Gastroesophageal sphincter (tissue), 4 donors: ENCODE data around the gene HSBP1L1. TPM values are rescaled to one million over a fixed set of nuclear protein-coding genes. Genes with fewer than 3 reads are reported as not detected.

Experiments
- ATAC-seq: fragments of 150-250 bp; one replicate; pipeline ENCODE4 v1.9.1; 2016; ENCODE audit warnings: mild to moderate bottlenecking, moderate library complexity
- H3K27ac ChIP-seq, 4 donors: fragments of 200-600 bp; sonication (generic) in 3 of 4; 1 replicate in 3 of 4; 2 replicates in 1 of 4; pipeline ENCODE4 v1.5.1; 2016 to 2019
- H3K27me3 ChIP-seq: fragments of 200-600 bp; sonication (generic); one replicate; pipeline ENCODE4 v1.5.1; 2019
- H3K36me3 ChIP-seq, 2 donors: fragments of 200-600 bp; sonication (generic); one replicate each; pipeline ENCODE4 v1.5.1; 2019; ENCODE audit warnings: control low read depth in 1 of 2
- H3K4me1 ChIP-seq, 3 donors: fragments of 200-600 bp; sonication (generic); 1 replicate in 2 of 3; 2 replicates in 1 of 3; pipeline ENCODE4 v1.5.1; 2016 to 2019; ENCODE audit warnings: control low read depth in 2 of 3
- H3K4me3 ChIP-seq, 2 donors: fragments of 200-600 bp; sonication (generic); one replicate each; pipeline ENCODE4 v1.5.1; 2019; ENCODE audit warnings: mild to moderate bottlenecking in 1 of 2, moderate library complexity in 1 of 2
- H3K9me3 ChIP-seq, 3 donors: fragments of 200-600 bp; sonication (generic); one replicate each; pipeline ENCODE4 v1.5.1; 2017 to 2019; ENCODE audit warnings: control low read depth in 2 of 3
- EP300 ChIP-seq: sonication (generic); formaldehyde crosslinking; IDR thresholded peaks from one replicate; pipeline ENCODE4 v1.6.1; 2017; ENCODE audit warnings: antibody characterized with exemption, mild to moderate bottlenecking
- POLR2A ChIP-seq, 2 donors: fragments of 450-650 bp; IDR thresholded peaks; one replicate each; pipeline ENCODE4 v1.6.1; 2017; ENCODE audit warnings: antibody characterized with exemption in 2 of 2, mild to moderate bottlenecking in 2 of 2, moderate library complexity in 1 of 2
- POLR2AphosphoS5 ChIP-seq: sonication (generic); formaldehyde crosslinking; IDR thresholded peaks from one replicate; pipeline ENCODE4 v1.6.1; 2017; ENCODE audit warnings: antibody characterized with exemption
- WGBS, 2 donors: methylation state at CpG; one replicate each; pipeline ENCODE4 v1.1.5; 2018; ENCODE audit warnings: low coverage in 1 of 2; 5-methylcytosine and 5-hydroxymethylcytosine counted together
- total RNA-seq, 4 donors: library from RNA; depleted of rRNA; stranded (reverse); fragments of >200 nt; gene quantifications; one replicate each; pipeline ENCODE4 v1.1.0, GENCODE V29; 2016
- TF ChIP-seq, protein P1 (sequence below), 4 experiments: fragments of 200-600 bp in 2 of 4; fragments of 450-650 bp in 2 of 4; sonication (generic) in 1 of 4; IDR thresholded peaks; one replicate each; pipeline ENCODE4 v1.5.1; 2017 to 2019; ENCODE audit warnings: antibody characterized with exemption in 4 of 4, mild to moderate bottlenecking in 2 of 4, moderate library complexity in 2 of 4

HSBP1L1 gene
- total RNA-seq, 4 donors from 2014 or later: 3.2 to 23.8 (median 12.4) TPM

DNA sequence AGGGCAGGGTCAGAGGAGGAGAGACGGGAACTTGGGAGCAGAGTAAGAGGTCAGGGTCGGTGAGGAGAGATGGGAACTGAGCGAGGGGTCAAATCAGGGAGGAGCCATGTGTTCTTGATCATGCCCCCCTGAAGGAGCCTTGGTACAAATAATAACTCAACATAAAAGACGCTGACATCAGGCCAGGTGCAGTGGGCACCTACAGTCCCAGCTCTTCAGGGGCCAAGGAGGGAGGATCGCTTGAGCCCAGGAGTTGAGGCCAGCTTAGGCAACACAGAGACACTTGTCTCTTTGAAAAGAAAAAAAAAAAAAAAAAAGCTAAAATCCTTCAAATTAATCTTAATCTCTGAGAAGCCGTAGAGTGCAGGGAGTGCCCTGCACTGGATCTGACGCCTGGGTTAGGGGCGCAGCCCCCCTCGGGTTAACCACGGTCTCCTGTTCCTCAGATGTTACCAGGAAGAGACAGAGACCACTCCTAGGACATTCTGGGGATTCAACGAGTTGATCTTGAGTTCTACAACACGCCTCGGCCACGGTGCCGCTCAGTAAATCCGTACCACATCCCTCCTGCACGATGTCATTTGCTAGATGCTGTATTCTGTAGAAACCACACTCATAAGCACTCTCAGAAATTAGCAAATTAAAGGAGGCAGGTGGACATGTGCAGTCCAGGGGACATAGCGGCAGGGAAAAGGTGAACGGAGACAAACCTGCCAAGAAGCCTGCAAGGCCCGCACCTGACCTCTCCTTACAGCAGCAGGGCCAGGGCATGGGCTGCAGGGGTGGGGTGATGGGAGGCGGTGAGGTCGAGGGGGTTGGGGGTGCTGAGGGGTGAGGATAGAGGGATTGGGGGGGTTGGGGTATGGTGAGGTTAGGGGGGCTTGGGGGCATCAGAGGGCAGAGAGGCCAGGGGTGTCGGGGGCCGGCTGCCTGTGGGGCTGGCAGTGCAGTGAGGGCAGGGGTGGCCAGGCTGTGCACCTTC, 42.2 kb upstream of the HSBP1L1 start:
- no peak overlapping the region for H3K27ac ChIP-seq
- no peaks in the 10 kb centered on the region for H3K9me3 ChIP-seq
- peaks cover 0 to 22% (median 6%) of the 10 kb centered on the region in 3 donors for H3K4me1 ChIP-seq
- no peaks in the 10 kb centered on the region for H3K27me3 ChIP-seq
- H3K36me3 ChIP-seq: peaks cover 0 to 31% of the 10 kb centered on the region in 2 donors
- H3K4me3 ChIP-seq: no peak overlapping the region
- no peak for ATAC-seq
- WGBS, 2 donors: 94 to 97% methylated on average over 17 to 18 of the region's 24 CpGs
- no peak for TF ChIP-seq POLR2A (IDR thresholded peaks at IDR 0.05)
- TF ChIP-seq, protein P1, sequence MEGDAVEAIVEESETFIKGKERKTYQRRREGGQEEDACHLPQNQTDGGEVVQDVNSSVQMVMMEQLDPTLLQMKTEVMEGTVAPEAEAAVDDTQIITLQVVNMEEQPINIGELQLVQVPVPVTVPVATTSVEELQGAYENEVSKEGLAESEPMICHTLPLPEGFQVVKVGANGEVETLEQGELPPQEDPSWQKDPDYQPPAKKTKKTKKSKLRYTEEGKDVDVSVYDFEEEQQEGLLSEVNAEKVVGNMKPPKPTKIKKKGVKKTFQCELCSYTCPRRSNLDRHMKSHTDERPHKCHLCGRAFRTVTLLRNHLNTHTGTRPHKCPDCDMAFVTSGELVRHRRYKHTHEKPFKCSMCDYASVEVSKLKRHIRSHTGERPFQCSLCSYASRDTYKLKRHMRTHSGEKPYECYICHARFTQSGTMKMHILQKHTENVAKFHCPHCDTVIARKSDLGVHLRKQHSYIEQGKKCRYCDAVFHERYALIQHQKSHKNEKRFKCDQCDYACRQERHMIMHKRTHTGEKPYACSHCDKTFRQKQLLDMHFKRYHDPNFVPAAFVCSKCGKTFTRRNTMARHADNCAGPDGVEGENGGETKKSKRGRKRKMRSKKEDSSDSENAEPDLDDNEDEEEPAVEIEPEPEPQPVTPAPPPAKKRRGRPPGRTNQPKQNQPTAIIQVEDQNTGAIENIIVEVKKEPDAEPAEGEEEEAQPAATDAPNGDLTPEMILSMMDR (IDR thresholded peaks at IDR 0.05): no peak
- TF ChIP-seq POLR2AphosphoS5: no peak
- no peak for TF ChIP-seq EP300

DNA sequence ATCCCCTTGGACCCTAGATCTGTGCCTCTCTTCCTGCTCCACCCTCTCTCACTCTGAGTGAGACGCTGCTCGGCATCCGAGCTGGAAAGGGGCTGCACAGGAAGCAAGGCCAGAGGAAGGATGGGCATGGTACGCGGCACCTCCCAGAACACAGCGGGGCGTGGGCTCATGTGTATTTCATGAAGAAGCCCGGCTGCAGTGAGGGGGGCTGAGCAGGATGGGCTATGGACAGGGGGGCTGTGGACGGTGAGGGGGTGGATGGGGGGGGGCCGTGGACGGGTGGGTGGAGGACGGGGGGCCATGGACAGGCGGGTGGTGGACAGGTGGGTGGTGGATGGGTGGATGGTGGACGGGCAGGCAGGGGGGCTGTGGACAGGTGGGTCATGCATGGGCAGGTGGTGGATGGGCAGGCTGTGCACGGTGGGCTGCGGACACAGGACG, 41.5 kb upstream of the HSBP1L1 start:
- TF ChIP-seq EP300: no peak
- TF ChIP-seq POLR2AphosphoS5: no peak
- TF ChIP-seq POLR2A (IDR thresholded peaks at IDR 0.05): no peak
- TF ChIP-seq, protein P1 (IDR thresholded peaks at IDR 0.05): no peak
- ATAC-seq: no peak
- H3K9me3 ChIP-seq: no peaks in the 10 kb centered on the region
- no peak overlapping the region for H3K4me3 ChIP-seq
- H3K36me3 ChIP-seq: peaks cover 0 to 29% of the 10 kb centered on the region in 2 donors
- no peak overlapping the region for H3K27ac ChIP-seq
- peaks cover 0 to 22% (median 6%) of the 10 kb centered on the region in 3 donors for H3K4me1 ChIP-seq
- no peaks in the 10 kb centered on the region for H3K27me3 ChIP-seq
- WGBS, 2 donors: 95 to 97% methylated on average over 4 of the region's 17 CpGs

DNA sequence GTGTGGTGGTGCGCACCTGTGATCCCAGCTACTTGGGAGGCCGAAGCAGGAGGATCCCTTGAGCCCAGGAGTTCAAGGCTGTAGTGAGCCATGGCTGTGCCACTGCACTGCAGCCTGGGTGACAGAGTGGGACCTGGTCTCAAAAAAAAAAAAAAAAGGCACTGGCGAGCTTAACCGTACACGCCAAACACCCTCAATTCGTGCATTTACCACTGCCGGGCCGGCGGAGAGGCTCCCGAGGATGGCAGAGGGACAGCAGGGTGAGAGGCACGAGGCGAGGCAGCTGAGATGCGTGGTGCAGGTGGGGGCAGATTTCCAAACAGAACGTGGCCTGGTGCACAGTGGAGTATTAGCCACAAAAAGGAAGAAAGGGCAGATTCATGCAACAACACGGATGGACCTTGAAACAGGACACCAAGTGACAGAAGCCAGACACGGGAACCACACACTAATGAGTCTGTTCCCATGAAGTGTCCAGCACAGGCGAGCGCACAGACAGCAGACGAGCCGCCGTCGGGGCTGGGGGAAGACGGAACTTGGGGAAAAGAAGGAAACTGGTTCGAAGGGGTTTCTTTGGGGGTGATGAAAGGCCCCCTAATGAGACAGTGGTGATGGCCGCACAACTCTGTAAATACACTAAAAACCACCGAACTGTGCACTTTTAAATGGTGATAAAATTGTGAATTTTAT, 40.4 kb upstream of the HSBP1L1 start:
- H3K9me3 ChIP-seq: peaks cover 0 to 9% (median 0%) of the 10 kb centered on the region in 3 donors
- WGBS, 2 donors: 91 to 94% methylated on average over 17 to 22 of the region's 26 CpGs
- no peak overlapping the region for H3K27ac ChIP-seq
- peaks cover 0 to 22% (median 6%) of the 10 kb centered on the region in 3 donors for H3K4me1 ChIP-seq
- H3K27me3 ChIP-seq: no peaks in the 10 kb centered on the region
- TF ChIP-seq EP300 (no peak), POLR2AphosphoS5 (no peak), POLR2A (IDR thresholded peaks at IDR 0.05) (no peak)
- TF ChIP-seq, protein P1 (IDR thresholded peaks at IDR 0.05): no peak
- no peak for ATAC-seq
- H3K4me3 ChIP-seq: no peak overlapping the region
- peaks cover 0 to 28% of the 10 kb centered on the region in 2 donors for H3K36me3 ChIP-seq

DNA sequence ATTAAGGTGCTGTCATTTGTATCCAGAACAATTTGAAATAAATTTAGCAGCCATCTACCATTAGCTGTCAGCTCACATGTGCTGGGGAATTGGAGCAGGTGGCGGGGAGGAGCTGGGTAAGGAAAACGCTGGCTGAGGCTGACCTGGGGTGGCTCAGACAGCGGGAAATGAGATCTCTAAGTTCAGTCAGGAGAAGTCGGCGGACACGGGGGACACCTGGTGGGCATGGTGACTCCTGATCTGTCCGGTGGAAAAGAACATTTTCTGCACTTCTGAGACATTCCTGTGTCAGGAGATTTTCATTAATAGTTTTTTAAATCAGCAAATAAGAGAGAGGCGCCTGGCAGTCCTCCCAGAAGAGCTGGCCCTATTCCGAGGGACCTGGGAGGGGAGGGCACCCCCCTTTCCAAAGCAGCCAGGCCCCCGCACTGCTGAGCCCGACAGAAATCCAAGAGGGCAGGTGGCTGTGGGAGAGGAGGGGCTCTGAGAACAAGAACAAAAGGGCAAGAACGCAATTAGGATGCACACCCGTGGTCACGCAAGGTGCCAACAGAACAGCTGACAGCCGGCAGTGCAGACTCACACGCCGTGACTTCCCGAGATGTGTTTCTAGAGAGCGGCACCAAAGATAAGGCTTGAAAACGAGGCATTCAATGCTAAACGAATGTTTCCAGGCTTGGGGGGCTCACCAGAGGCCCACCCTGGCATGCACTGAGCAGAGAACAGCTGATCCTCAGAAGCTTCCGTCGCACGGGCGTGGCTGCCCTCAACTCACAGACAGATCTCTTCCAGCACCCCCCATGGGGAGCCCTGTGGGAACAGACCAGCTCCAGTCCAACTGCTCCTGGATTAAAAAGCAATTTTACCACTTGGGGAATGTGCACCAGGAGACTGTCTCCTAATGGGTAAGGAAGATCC, 39.4 kb upstream of the HSBP1L1 start:
- Histone ChIP-seq H3K27ac (peak overlapping the region in 3 of 4 donors; percentile 40 to 76 (median 70)), H3K4me3 (peak overlapping the region in 1 of 2 donors; percentile 18), H3K4me1 (peaks cover 0 to 22% (median 6%) of the 10 kb centered on the region in 3 donors), H3K36me3 (peaks cover 0 to 37% of the 10 kb centered on the region in 2 donors), H3K27me3 (no peaks in the 10 kb centered on the region), H3K9me3 (peaks cover 0 to 19% (median 0%) of the 10 kb centered on the region in 3 donors)
- WGBS, 2 donors: 13 to 32% methylated on average over 7 to 13 of the region's 25 CpGs
- peak; percentile 83 for ATAC-seq
- TF ChIP-seq POLR2AphosphoS5 (no peak), POLR2A (IDR thresholded peaks at IDR 0.05) (no peak)
- TF ChIP-seq, protein P1 (IDR thresholded peaks at IDR 0.05): peak in 3 of 4 experiments; percentile 18 to 44 (median 40)
